ENCODE measurements around the gene GLT1D1.

GRCh38 chr12:128914908-128915563, 61.8 kb downstream of the GLT1D1 start:
- TF ChIP-seq CTCF (IDR thresholded peaks at IDR 0.05; ENCODE audit: insufficient read depth, low read length, poor library complexity, severe bottlenecking) = no peak
- no peak for TF ChIP-seq EZH2phosphoT487 (conservative IDR thresholded peaks at IDR 0.05; ENCODE audit: low read length)
